Effector memory CD4-positive, alpha-beta T cell (primary cell): ENCODE results near the gene ENG.

Experiments used
- DNase-seq, 3 donors: peaks; one replicate each; pipeline ENCODE4 v3.0.0-alpha.2; 2020
- H3K27ac ChIP-seq: 2 replicates; pipeline ENCODE4 v1.7.0; 2013; ENCODE audit warnings: mild to moderate bottlenecking, low read length, moderate library complexity; ENCODE audit not compliant: insufficient read depth, poor library complexity, severe bottlenecking
- H3K27me3 ChIP-seq: replicated peaks from 2 replicates; pipeline ENCODE4 v1.7.0; 2013; ENCODE audit warnings: mild to moderate bottlenecking, low read length; ENCODE audit not compliant: insufficient read depth, control insufficient read depth, poor library complexity, severe bottlenecking
- H3K36me3 ChIP-seq: 2 replicates; pipeline ENCODE4 v1.7.0; 2013; ENCODE audit warnings: mild to moderate bottlenecking, low read length, moderate library complexity; ENCODE audit not compliant: control insufficient read depth, insufficient read depth
- H3K4me1 ChIP-seq: 2 replicates; pipeline ENCODE4 v1.7.0; 2013; ENCODE audit warnings: low read length, mild to moderate bottlenecking; ENCODE audit not compliant: control insufficient read depth, insufficient read depth, poor library complexity, severe bottlenecking
- H3K4me3 ChIP-seq: 2 replicates; pipeline ENCODE4 v1.7.0; 2013; ENCODE audit warnings: low read length, low read depth, mild to moderate bottlenecking; ENCODE audit not compliant: insufficient read depth, poor library complexity, severe bottlenecking
- H3K9me3 ChIP-seq: 2 replicates; pipeline ENCODE4 v1.7.0; 2013; ENCODE audit warnings: mild to moderate bottlenecking, low read length, moderate library complexity; ENCODE audit not compliant: control insufficient read depth

ENG gene

GRCh38 chr9:127878652-127879390, 24.4 kb upstream of the ENG start:
- no peaks in the 10 kb centered on the region for H3K36me3 ChIP-seq
- DNase-seq, result no peak
- H3K9me3 ChIP-seq, result no peaks in the 10 kb centered on the region
- H3K27ac ChIP-seq, result no peak overlapping the region
- H3K4me1 ChIP-seq, result peaks cover 8% of the 10 kb centered on the region
- H3K27me3 ChIP-seq, result no peaks in the 10 kb centered on the region
- no peak overlapping the region for H3K4me3 ChIP-seq

GRCh38 chr9:127878001-127878651, 23.7 kb upstream of the ENG start:
- Histone ChIP-seq H3K27ac (no peak overlapping the region), H3K4me1 (peaks cover 8% of the 10 kb centered on the region), H3K27me3 (no peaks in the 10 kb centered on the region), H3K9me3 (no peaks in the 10 kb centered on the region), H3K4me3 (no peak overlapping the region), H3K36me3 (no peaks in the 10 kb centered on the region)
- no peak for DNase-seq

GRCh38 chr9:127877566-127877998, 23.1 kb upstream of the ENG start, which contains the start of gene AK1:
TSS of gene AK1 (minus strand) at chr9:127877675. CDS start at chr9:127874617, 3,058 bp downstream.
- H3K4me3 ChIP-seq, result no peak within 1 kb of the TSS

GRCh38 chr9:127876764-127877562, 22.5 kb upstream of the ENG start:
- Histone ChIP-seq H3K27ac (no peak overlapping the region), H3K36me3 (no peaks in the 10 kb centered on the region), H3K4me1 (peaks cover 6% of the 10 kb centered on the region), H3K9me3 (no peaks in the 10 kb centered on the region), H3K4me3 (no peak overlapping the region), H3K27me3 (no peaks in the 10 kb centered on the region)
- DNase-seq, result no peak

More at GRCh38 chr9:127877566-127877998, 23.1 kb upstream of the ENG start, which contains the start of gene AK1:
- H3K4me1 ChIP-seq, result peaks cover 6% of the 10 kb centered on the region
- no peaks in the 10 kb centered on the region for H3K27me3 ChIP-seq
- H3K36me3 ChIP-seq, result no peaks in the 10 kb centered on the region
- DNase-seq, result no peak
- no peak within 1 kb of the TSS for H3K27ac ChIP-seq
- no peaks in the 10 kb centered on the region for H3K9me3 ChIP-seq

GRCh38 chr9:127876026-127876763, 21.7 kb upstream of the ENG start:
- Histone ChIP-seq H3K27me3 (no peaks in the 10 kb centered on the region), H3K4me3 (no peak overlapping the region), H3K27ac (no peak overlapping the region), H3K9me3 (no peaks in the 10 kb centered on the region), H3K4me1 (peaks cover 6% of the 10 kb centered on the region), H3K36me3 (no peaks in the 10 kb centered on the region)
- no peak for DNase-seq

- no peak for DNase-seq
Observed at GRCh38 chr9:127875306-127875966, 21.0 kb upstream of the ENG start.

GRCh38 chr9:127874301-127875221, 20.1 kb upstream of the ENG start:
- Histone ChIP-seq H3K9me3 (no peaks in the 10 kb centered on the region), H3K4me1 (peaks cover 8% of the 10 kb centered on the region), H3K27me3 (no peaks in the 10 kb centered on the region), H3K4me3 (no peak overlapping the region), H3K36me3 (no peaks in the 10 kb centered on the region), H3K27ac (no peak overlapping the region)
- DNase-seq, result no peak

More at GRCh38 chr9:127875306-127875966, 21.0 kb upstream of the ENG start:
- H3K36me3 ChIP-seq, result no peaks in the 10 kb centered on the region
- no peak overlapping the region for H3K4me3 ChIP-seq
- H3K4me1 ChIP-seq, result peaks cover 6% of the 10 kb centered on the region
- H3K27me3 ChIP-seq, result no peaks in the 10 kb centered on the region
- H3K9me3 ChIP-seq, result no peaks in the 10 kb centered on the region
- H3K27ac ChIP-seq, result no peak overlapping the region

GRCh38 chr9:127873886-127874285, 19.4 kb upstream of the ENG start:
- no peak overlapping the region for H3K4me3 ChIP-seq
- peaks cover 9% of the 10 kb centered on the region for H3K4me1 ChIP-seq

More at GRCh38 chr9:127873886-127874285, 19.4 kb upstream of the ENG start:
- H3K36me3 ChIP-seq, result no peaks in the 10 kb centered on the region
- H3K27ac ChIP-seq, result no peak overlapping the region
- H3K9me3 ChIP-seq, result no peaks in the 10 kb centered on the region
- no peak for DNase-seq
- H3K27me3 ChIP-seq, result no peaks in the 10 kb centered on the region
